GM19099 (cell line): Measurements from ENCODE around the gene ATG7.

Experiments used
- POLR2A ChIP-seq: IDR thresholded peaks from 3 replicates; pipeline ENCODE4 v1.6.1; 2011; ENCODE audit warnings: low read depth; ENCODE audit not compliant: insufficient read length; ENCODE audit errors: extremely low read depth

The ATG7 gene

DNA sequence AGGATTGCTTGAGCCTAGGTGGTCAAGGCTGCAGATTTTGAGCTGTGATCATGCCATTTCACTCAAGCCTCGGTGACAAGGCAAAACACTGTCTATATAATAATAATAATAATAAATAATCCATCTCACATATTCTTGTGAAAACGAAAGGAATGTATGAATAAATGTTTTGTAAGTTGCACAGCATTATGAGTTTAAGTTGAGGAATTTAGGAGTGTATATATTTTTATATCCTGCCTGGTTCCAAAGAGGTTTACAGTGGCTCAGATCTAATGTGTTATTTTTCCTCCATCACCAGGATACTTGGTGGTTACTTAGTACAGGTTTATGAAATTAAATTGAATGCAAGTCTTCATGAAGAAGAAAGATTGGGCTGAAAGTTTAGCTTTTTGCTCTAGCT, 77.2 kb downstream of the ATG7 start:
- no peak for TF ChIP-seq POLR2A

GRCh38 chr3:11350374-11350773, 78.2 kb downstream of the ATG7 start:
- TF ChIP-seq POLR2A = no peak

DNA sequence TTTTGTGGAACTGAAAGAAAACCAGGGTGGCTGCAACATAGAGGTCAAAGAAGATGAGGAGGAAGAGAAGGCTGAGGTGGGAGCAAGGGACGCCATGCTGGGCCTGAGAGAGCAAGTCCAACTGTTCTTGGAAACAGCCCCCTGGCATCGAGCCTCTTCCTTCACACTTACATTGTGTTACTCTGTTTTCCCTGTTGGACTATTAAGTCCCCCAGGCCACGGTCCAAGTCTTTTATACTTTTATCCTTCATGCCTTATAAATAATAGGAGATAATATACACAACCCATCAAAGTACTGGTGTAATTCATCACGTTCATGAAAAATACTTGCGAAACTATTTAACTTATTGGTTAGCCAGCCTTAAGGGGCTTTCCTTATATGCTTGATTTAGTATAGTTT, 79.3 kb downstream of the ATG7 start:
- no peak for TF ChIP-seq POLR2A

DNA sequence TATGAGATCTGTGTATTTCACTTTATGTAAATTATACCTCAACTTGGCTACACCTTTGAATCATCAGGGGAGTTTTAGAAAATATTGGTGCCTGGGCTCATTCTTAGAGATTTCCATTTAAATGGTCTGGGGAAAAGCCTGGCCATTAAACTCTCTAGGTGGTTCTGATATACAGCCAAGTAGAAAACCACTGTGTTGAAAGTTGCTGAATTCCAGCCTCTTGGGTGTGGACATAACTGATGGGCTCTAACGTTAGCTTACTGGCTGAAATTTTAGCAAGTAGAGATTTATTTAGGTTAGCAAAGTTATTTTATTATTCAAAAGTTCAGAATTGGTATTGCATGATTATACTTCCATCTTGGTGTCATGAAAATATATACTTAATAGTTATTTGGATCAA, 84.1 kb downstream of the ATG7 start:
- TF ChIP-seq POLR2A = no peak

GRCh38 chr3:11362600-11362999, 90.4 kb downstream of the ATG7 start:
- TF ChIP-seq POLR2A = no peak

DNA sequence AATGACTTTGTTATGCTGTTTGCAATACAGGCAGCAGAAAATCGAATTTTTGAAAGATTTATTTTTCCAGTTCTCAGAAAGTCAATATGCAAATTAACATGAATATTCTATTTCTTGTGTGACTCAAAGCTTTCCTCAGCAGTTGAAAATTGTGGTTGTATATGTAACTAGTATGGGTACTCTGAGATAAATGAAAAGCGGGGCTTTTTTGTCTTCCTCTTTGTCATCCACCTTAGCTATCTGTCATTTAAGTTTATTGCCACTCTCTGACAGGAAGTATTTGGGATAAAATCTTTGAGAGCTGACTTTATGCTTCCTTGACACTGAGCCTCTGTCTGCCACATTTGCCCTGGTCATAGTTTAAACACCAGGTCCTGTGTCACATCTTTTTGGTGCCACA, 91.5 kb downstream of the ATG7 start:
- no peak for TF ChIP-seq POLR2A

- no peak for TF ChIP-seq POLR2A
Observed at GRCh38 chr3:11364181-11364580, 92.0 kb downstream of the ATG7 start.

DNA sequence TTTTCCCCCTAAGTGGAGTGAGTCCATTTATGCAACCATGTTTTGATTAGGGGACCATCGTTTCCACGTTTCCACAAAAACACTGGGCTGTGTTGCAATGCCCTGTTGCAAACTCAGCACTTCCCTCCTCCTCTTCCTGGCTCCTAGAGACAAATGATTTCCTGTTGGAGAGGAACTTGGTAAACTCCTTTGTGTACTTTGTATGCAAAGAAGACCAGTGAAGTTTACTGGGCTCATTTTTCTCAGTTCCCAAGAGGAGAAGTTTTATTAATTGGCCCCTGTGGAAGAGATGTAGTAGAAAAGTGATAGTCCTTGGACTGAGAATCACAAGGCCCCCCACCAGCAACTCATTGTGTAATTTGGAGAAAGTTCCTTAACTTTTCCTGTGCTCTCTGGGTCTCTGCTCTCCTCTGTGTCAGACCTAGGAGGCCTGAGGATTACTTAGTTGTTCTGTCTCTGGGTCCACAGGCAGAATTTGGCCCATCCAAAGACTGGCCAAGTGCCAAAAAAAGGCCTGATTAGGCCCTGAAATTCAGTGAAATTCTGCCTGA, 95.0 kb downstream of the ATG7 start:
- TF ChIP-seq POLR2A = no peak

DNA sequence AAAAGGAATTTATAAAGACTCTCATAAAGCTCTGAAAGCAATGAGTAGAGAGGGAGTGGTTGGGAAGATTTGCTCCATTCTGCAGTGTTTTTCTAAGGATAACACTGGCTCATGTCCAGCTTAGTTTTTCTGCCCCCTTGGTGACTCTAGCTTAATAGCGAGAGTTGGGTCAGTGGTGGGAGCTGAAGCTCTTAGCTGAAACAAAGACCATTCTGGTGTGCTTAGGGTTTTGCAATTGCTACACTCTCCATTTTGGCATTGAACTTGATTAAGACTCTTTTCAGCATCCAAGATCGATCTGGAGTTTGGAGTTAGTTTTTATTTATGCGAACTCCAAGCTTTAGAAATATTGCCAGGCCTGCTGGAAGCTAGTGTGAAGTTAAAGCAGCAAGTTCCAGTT, 98.0 kb downstream of the ATG7 start:
- TF ChIP-seq POLR2A = no peak

DNA sequence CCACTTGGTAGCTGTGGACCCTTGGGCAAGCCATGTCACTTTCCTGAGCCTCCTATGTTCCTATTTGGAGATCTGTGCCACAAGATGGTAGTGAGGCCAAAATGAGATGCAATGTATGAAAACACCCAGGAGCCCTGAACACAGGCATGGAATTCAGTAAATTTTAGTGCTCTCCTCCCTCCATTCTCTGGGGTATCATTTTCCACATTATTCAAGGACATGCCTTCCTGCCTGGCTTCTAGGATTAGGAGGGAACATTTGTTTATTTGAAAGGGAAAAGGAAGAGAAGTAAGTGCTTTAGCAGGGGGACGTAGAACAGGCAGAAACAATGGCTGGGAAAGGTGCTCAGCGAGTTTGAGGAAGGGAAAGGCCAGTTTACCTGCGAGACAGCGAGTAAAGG, 98.8 kb downstream of the ATG7 start:
- no peak for TF ChIP-seq POLR2A

DNA sequence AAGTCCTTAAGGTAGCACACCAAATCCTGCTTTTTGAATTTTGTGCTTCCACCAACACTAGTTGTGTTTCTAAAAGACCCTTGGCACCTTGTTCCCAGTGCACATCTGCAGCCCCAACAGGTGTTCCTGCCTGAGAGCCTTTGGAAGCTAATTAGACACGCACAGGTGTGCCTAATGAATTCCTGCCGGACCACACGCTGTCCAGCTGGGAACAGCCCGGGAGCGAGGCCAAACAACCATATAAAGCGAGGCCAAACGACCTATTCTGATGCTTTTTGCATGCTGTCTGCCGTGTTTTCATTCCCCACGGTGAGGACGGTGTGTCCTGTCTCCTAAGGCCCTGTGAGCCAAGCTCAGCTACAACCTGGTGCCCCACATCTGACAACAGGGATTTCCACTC, 99.5 kb downstream of the ATG7 start:
- no peak for TF ChIP-seq POLR2A

DNA sequence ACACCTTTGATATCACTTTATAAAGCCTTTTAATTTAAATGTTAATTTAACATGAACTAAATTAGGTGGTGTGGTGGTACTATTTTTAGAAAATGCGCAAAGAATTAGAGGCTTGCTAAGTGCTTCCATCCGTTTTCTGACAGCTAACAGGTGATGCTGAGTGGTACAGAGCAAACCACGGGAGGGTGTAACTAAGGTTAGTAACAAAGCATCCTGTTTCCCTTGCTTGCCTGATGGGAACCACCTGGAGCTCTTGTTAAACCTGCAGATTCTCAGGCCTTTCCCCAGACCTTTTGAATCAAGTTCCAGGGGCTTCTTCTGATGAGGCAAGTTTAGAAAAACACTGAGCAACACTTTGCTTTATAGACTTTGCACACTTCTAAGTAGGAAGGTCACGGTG, 101.0 kb downstream of the ATG7 start:
- TF ChIP-seq POLR2A = no peak

GRCh38 chr3:11373654-11374053, 101.5 kb downstream of the ATG7 start:
- no peak for TF ChIP-seq POLR2A

DNA sequence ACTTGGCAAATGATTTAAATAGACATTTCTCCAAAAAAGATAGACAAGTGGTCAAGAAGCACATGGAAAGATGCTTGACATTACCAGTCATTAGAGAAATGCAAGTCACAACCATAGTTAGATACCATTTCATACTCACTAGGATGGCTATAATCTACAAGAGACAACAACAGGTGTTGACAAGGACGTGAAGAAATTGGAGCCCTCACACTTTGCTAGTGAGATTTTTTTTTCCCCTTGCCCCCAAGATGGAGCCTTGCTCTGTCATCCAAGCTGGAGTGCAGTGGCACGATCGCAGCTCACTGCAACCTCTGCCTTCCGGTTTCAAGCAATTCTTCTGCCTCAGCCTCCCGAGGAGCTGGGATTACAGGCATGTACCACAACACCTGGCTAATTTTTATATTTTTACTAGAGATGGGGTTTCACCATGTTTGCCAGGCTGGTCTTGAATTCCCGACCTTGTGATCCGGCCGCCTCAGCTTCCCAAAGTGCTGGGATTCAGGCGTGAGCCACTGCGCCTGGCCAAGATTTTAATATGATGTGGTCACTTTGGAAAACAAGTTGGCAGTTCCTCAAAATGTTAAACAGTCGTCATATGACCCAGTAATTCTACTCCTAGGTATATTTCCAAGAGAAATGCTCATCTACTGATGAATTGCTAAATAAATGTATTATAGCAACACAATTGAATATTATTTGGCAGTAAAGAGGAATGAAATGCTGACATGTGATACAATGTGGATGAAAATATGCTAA, 103.3 kb downstream of the ATG7 start:
- TF ChIP-seq POLR2A = no peak

- no peak for TF ChIP-seq POLR2A
Observed at GRCh38 chr3:11377719-11378118, 105.5 kb downstream of the ATG7 start.

DNA sequence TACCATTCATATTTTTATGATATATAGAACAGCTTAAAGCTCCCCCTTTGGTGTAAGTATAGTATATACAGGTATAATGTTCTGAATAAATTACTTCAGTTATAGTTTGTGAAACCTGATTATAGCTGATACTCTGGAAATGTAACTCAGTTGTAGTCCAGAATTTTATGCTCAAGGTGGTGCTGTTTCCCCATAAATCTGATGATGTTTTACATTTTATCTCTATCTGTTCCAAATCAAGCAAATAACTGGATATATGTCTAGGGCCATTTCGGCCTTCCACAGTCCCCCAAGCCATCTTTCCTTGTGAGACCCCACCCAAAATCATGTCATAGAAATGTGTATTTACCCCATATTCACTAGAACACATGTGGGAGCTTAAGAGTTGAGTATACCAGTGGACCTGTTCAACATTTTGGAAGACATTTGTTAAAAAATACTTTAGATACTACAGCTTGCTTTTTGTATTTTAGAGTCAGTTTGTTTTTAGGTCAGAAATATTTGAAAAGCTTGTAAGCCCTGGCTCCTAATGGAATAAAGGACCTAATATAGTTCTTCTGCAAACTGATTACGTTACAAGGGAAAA, 107.1 kb downstream of the ATG7 start:
- TF ChIP-seq POLR2A = no peak
